GM21786 (cell line): Measurements from ENCODE around the gene KRT72.

Source experiments
- ATAC-seq: cut with Tn5 transposase; IDR thresholded peaks from one replicate; pipeline ENCODE4 v1.9.1; 2021; ENCODE audit not compliant: unreplicated experiment

KRT72 gene

DNA sequence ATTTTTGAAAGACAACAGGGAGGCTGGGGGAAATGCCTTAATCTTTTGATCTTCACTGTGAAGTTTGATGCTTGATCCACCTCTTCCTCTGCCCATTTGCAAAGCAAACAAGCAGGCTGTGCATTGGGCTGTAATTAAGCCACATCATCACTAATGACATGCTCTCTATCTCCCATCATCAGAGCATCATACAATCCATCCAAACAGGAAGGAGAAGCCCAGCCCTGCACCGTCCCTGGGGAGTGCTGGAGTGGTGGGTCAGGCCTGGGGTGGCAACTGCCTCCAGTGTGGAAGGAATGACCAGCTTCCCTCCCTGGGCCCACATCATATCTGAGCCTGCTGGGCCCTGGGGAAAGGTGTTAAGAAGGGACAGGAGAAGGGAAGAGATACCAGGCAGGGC lies 20.8 kb downstream of the KRT72 start:
- no peak for ATAC-seq

GRCh38 chr12:52579468-52580465 lies 21.5 kb downstream of the KRT72 start:
- no peak for ATAC-seq

DNA sequence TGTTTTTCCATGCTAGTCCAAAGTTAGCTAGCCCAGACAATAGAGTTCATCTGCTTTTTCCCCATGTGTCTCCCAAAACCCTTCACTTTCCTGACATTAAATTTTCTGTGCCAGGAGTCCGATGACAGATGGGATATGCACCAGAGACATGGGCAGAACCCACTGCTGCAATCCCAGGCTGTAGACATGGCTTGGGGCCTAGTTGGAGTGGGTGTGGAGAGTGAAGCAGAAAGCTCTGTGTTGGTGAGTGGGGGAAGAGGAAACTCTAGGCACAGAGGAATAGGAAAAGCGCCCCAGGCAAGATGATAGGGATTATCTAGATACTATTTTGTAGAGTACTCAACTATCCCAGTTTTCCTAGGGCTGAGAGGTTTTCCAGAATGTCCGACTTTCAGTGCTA lies 22.8 kb downstream of the KRT72 start:
- no peak for ATAC-seq

DNA sequence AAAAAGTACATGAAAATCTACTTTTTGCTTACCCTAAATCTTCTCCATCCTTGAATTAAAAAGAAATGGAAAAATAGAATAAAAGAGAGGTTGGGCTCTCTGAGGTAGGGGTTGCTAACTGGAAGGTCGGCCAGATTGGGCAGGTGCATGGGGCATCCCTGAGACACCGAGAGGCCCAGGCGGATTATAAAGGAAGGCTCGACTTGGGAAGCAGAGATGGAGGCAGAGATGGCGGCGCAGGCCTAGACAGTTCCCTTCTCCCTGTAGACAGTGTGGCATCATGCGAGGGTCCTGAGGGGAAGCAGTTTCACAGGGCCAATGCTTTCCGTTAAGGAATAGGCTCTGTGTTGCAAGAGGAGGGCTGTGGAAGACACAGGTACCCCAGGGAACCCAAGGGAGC lies 23.9 kb downstream of the KRT72 start:
- no peak for ATAC-seq

DNA sequence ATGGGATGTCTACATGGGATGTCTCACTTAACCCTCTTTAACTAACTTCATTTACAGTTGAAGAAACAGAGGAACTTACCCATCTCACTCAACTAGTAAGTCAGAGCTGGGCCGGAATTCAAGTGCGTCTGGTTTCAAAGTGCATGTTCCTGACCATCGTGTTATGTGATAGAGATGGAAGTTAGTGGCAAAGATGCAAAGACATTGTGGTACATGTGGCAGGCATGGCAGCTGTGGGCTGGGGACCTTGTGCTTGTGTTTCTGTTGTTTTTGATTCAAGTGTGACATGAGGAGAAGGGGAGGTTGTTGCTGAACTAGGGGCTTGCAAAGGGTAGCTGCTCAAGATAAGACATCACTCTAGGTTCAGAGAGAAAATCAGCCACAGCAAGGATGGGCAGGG lies 25.3 kb downstream of the KRT72 start:
- no peak for ATAC-seq

- ATAC-seq: no peak
Measured at GRCh38 chr12:52575256-52575655, 26.0 kb downstream of the KRT72 start.

GRCh38 chr12:52573743-52574142 lies 27.5 kb downstream of the KRT72 start, which contains the start of gene KRT74:
Gene KRT74, minus strand, starts transcription at chr12:52573843. Its CDS starts 66 bp downstream, at chr12:52573777.
- no peak for ATAC-seq

DNA sequence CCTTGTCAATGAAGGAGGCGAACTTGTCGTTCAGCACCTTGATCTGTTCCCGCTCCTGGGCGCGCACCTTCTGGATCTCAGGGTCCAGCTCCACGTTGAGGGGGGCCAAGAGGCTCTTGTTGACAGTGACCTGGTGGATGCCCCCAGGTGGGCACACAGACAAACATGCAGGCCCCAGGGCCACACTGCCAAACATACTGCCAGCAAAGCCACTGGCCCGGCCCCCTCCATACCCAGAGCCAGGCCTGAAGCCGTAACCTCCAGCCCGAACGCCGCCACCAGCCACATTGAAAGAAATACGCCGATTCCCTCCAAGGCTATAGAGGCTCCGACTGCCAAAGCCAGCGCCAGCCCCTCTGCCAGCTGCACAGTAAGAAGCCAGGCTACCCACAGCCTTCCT lies 28.0 kb downstream of the KRT72 start:
- ATAC-seq: no peak

GRCh38 chr12:52570511-52570910 lies 30.8 kb downstream of the KRT72 start:
- ATAC-seq: no peak

DNA sequence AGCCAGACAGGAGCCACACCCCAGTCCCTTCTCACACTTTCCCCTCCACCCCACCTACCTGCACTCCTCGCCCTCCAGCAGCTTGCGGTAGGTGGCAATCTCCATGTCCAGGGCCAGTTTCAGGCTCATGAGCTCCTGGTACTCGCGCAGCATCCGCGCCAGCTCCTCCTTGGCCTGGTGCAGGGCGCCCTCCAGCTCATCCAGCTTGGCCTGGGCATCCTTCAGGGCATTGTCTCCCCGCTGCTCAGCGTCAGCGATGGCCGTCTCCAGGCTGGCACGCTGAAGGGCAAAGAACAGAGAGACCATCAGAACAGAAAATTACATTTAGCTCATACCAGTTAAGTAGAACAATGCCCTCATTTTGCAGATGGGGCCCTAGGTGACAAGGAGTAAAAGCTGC lies 33.2 kb downstream of the KRT72 start:
- no peak for ATAC-seq

- no peak for ATAC-seq
Measured at GRCh38 chr12:52566847-52567291, 34.4 kb downstream of the KRT72 start.

GRCh38 chr12:52564582-52564981 lies 36.7 kb downstream of the KRT72 start:
- no peak for ATAC-seq

DNA sequence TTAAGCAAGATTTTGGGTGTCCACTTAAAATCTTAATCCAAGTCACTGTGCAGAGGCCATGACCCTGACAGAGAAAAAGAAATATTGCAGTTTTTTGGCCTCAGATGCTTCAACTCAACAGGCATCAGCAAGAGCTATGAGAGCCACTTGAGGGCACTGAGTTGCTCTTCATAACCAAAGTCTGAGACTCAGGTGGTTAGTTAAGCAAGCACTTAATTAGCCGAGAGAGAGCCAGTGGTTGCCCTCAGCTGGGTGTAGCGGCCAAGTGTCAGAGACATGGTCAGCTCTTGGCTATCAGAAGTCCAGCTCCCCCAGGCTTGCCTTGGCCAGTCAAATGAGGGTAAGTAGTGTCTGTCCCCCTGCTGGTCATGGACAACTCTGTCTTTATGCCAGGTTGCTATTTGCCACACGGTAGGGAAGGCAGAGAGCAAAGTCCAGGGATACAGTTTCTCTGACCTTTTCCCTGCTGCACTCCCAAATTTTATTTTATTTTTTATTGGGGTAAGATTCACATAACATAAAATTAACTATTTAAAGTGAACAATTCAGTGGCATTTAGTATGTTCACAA lies 39.3 kb downstream of the KRT72 start:
- no peak for ATAC-seq

DNA sequence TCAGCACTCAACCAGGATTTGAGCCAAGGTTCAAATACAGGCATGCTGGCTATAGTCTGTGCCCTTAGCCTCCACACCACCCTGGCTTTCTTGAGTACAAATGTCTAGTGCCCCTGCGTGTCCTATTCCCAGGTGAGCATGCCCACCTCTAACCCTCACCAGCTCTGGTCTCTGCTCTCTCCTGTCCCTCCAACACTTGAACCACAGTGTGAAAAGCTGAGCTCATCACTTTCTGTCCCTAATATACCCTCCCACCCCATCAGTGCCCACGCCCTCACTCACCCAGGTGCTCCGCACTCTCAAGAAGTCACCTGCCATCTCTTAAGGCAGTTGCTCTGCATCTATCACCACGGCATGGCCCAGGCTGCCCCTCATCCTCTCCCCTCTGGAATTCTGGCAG lies 41.3 kb downstream of the KRT72 start:
- ATAC-seq: no peak

- no peak for ATAC-seq
Measured at GRCh38 chr12:52558781-52559445, 42.4 kb downstream of the KRT72 start.

GRCh38 chr12:52557476-52557875 lies 43.8 kb downstream of the KRT72 start:
- ATAC-seq: no peak

GRCh38 chr12:52555577-52555976 lies 45.7 kb downstream of the KRT72 start:
- no peak for ATAC-seq

DNA sequence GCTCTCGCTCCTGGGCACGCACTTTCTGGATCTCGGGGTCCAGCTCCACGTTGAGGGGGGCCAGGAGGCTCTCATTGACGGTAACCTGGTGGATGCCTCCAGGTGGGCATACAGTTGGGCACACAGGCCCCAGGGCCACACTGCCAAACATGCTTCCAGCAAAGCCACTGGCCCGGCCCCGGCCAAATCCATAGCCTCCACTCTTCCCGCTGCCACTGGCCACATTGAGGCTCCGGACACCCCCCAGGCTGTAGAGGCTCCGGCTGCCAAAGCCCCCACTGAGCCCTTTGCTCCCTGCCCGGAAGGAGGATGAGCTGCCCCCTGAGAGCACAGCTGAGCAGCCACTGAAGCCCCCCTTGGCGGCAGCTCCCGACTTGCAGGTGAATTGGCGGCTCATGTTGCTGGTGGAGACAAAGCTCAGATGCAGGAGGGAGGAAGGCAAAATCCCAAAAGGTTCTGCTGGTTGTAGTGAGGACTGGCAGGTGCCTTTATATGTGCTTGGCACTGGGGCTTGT lies 48.5 kb downstream of the KRT72 start, which contains the start of gene KRT71:
Gene KRT71 (minus strand): TSS at position 465 of the 515 bp plus-strand sequence. CDS start 68 bp downstream, at position 397.
- no peak for ATAC-seq

GRCh38 chr12:52552055-52552454 lies 49.2 kb downstream of the KRT72 start:
- no peak for ATAC-seq

- ATAC-seq: no peak
Measured at GRCh38 chr12:52551216-52551865, 49.9 kb downstream of the KRT72 start.

DNA sequence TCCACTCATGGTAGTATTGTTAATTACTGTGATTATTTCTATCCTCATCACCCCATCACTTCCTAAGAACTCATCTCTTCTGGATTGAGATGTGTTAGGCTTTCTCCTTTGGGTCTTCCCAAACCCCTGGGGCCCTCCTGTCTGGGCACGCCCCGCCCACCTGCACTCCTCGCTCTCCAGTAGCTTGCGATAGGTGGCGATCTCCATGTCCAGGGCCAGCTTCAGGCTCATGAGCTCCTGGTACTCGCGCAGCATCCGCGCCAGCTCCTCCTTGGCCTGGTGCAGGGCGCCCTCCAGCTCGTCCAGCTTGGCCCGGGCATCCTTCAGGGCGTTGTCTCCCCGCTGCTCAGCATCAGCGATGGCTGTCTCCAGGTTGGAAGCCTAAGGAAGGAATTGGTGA lies 55.1 kb downstream of the KRT72 start:
- ATAC-seq: no peak
